HEK293 (cell line): ENCODE results near the gene EDEM2.

Source experiments
- GLI4 ChIP-seq: fragments of 450-650 bp; formaldehyde crosslinking; IDR thresholded peaks from 2 replicates; pipeline ENCODE4 v1.5.1; 2016; ENCODE audit warnings: missing biosample characterization, missing genetic modification characterization
- KLF1 ChIP-seq: fragments of 450-650 bp; formaldehyde crosslinking; IDR thresholded peaks from 2 replicates; pipeline ENCODE4 v1.5.1; 2016; ENCODE audit warnings: missing biosample characterization, missing genetic modification characterization
- MEIS1 ChIP-seq: sonication (generic); formaldehyde crosslinking; IDR thresholded peaks from 2 replicates; pipeline ENCODE4 v1.8.1; 2022; ENCODE audit warnings: missing genetic modification reagents, mild to moderate bottlenecking, borderline replicate concordance
- MYNN ChIP-seq: fragments of 450-650 bp; formaldehyde crosslinking; IDR thresholded peaks from 2 replicates; pipeline ENCODE4 v1.5.1; 2016; ENCODE audit warnings: missing biosample characterization, missing genetic modification characterization, borderline replicate concordance
- OVOL3 ChIP-seq: fragments of 450-650 bp; formaldehyde crosslinking; IDR thresholded peaks from 2 replicates; pipeline ENCODE4 v1.5.1; 2016; ENCODE audit warnings: missing biosample characterization, missing genetic modification characterization
- SCRT1 ChIP-seq: fragments of 450-650 bp; formaldehyde crosslinking; IDR thresholded peaks from 2 replicates; pipeline ENCODE4 v1.5.1; 2016; ENCODE audit warnings: missing biosample characterization, missing genetic modification characterization, borderline replicate concordance
- SP3 ChIP-seq: fragments of 450-650 bp; formaldehyde crosslinking; IDR thresholded peaks from 2 replicates; pipeline ENCODE4 v1.5.1; 2016; ENCODE audit warnings: missing biosample characterization, missing genetic modification characterization
- YY1 ChIP-seq: fragments of 450-650 bp; formaldehyde crosslinking; IDR thresholded peaks from 2 replicates; pipeline ENCODE4 v1.5.1; 2018; ENCODE audit warnings: missing biosample characterization, missing genetic modification characterization
- YY2 ChIP-seq: fragments of 450-650 bp; formaldehyde crosslinking; IDR thresholded peaks from 2 replicates; pipeline ENCODE4 v1.5.1; 2016; ENCODE audit warnings: missing biosample characterization, missing genetic modification characterization
- ZBTB48 ChIP-seq: fragments of 450-650 bp; formaldehyde crosslinking; IDR thresholded peaks from 2 replicates; pipeline ENCODE4 v1.5.1; 2016; ENCODE audit warnings: missing biosample characterization, missing genetic modification characterization
- ZBTB7A ChIP-seq: fragments of 450-650 bp; formaldehyde crosslinking; IDR thresholded peaks from 2 replicates; pipeline ENCODE4 v1.5.1; 2016; ENCODE audit warnings: low read depth, missing biosample characterization, missing genetic modification characterization
- ZIC2 ChIP-seq: fragments of 450-650 bp; formaldehyde crosslinking; IDR thresholded peaks from 2 replicates; pipeline ENCODE4 v1.5.1; 2016; ENCODE audit warnings: missing biosample characterization, missing genetic modification characterization
- ZNF10 ChIP-seq: fragments of 450-650 bp; formaldehyde crosslinking; IDR thresholded peaks from 2 replicates; pipeline ENCODE4 v1.5.1; 2017; ENCODE audit warnings: missing biosample characterization, missing genetic modification characterization
- ZNF157 ChIP-seq: fragments of 450-650 bp; formaldehyde crosslinking; IDR thresholded peaks from 2 replicates; pipeline ENCODE4 v1.5.1; 2016; ENCODE audit warnings: missing biosample characterization, missing genetic modification characterization
- ZNF2 ChIP-seq: fragments of 450-650 bp; formaldehyde crosslinking; IDR thresholded peaks from 2 replicates; pipeline ENCODE4 v1.5.1; 2016; ENCODE audit warnings: missing biosample characterization, missing genetic modification characterization
- ZNF221 ChIP-seq: fragments of 450-650 bp; formaldehyde crosslinking; IDR thresholded peaks from 2 replicates; pipeline ENCODE4 v1.5.1; 2017; ENCODE audit warnings: missing biosample characterization, missing genetic modification characterization, borderline replicate concordance
- ZNF341 ChIP-seq: fragments of 450-650 bp; formaldehyde crosslinking; IDR thresholded peaks from 2 replicates; pipeline ENCODE4; 2016; ENCODE audit warnings: low read depth, missing biosample characterization, missing genetic modification characterization
- ZNF391 ChIP-seq: fragments of 450-650 bp; formaldehyde crosslinking; IDR thresholded peaks from 2 replicates; pipeline ENCODE4 v1.5.1; 2016; ENCODE audit warnings: low read depth, missing biosample characterization, missing genetic modification characterization, borderline replicate concordance
- ZNF404 ChIP-seq: fragments of 450-650 bp; formaldehyde crosslinking; IDR thresholded peaks from 2 replicates; pipeline ENCODE4 v1.5.1; 2017; ENCODE audit warnings: missing biosample characterization, missing genetic modification characterization
- ZNF423 ChIP-seq: fragments of 450-650 bp; formaldehyde crosslinking; IDR thresholded peaks from 2 replicates; pipeline ENCODE4 v1.5.1; 2016; ENCODE audit warnings: missing biosample characterization, missing genetic modification characterization
- ZNF514 ChIP-seq: fragments of 450-650 bp; formaldehyde crosslinking; IDR thresholded peaks from 2 replicates; pipeline ENCODE4 v1.5.1; 2016; ENCODE audit warnings: missing biosample characterization, missing genetic modification characterization
- ZNF626 ChIP-seq: fragments of 450-650 bp; sonication (Bioruptor Pico); formaldehyde crosslinking; IDR thresholded peaks from 2 replicates; pipeline ENCODE4 v1.5.1; 2018; ENCODE audit warnings: missing biosample characterization, missing genetic modification characterization, inconsistent platforms
- ZNF830 ChIP-seq: fragments of 450-650 bp; IDR thresholded peaks from 2 replicates; pipeline ENCODE4 v1.5.0; 2018; ENCODE audit warnings: missing biosample characterization, missing genetic modification characterization, low read depth, mild to moderate bottlenecking, moderate library complexity
- ZNF843 ChIP-seq: fragments of 450-650 bp; formaldehyde crosslinking; IDR thresholded peaks from 2 replicates; pipeline ENCODE4 v1.5.1; 2016; ENCODE audit warnings: missing biosample characterization, missing genetic modification characterization
- TF ChIP-seq, protein P1 (sequence below): fragments of 450-650 bp; formaldehyde crosslinking; IDR thresholded peaks from 2 replicates; pipeline ENCODE4 v1.5.1; 2016; ENCODE audit warnings: missing biosample characterization, missing genetic modification characterization
- TF ChIP-seq, protein P2 (sequence below): IDR thresholded peaks from 2 replicates; pipeline ENCODE4 v1.6.1; 2011; ENCODE audit warnings: mild to moderate bottlenecking, low read depth, low read length, borderline replicate concordance
- TF ChIP-seq, protein P3 (sequence below): fragments of 450-650 bp; formaldehyde crosslinking; IDR thresholded peaks from 2 replicates; pipeline ENCODE4 v1.5.1; 2017; ENCODE audit warnings: missing biosample characterization, missing genetic modification characterization
- TF ChIP-seq, protein P4 (sequence below): fragments of 450-650 bp; formaldehyde crosslinking; IDR thresholded peaks from 2 replicates; pipeline ENCODE4 v1.5.1; 2016; ENCODE audit warnings: missing biosample characterization, missing genetic modification characterization
- TF ChIP-seq, protein P5 (sequence below): fragments of 450-650 bp; formaldehyde crosslinking; IDR thresholded peaks from 2 replicates; pipeline ENCODE4 v1.5.1; 2017; ENCODE audit warnings: missing biosample characterization, missing genetic modification characterization

The EDEM2 gene

DNA sequence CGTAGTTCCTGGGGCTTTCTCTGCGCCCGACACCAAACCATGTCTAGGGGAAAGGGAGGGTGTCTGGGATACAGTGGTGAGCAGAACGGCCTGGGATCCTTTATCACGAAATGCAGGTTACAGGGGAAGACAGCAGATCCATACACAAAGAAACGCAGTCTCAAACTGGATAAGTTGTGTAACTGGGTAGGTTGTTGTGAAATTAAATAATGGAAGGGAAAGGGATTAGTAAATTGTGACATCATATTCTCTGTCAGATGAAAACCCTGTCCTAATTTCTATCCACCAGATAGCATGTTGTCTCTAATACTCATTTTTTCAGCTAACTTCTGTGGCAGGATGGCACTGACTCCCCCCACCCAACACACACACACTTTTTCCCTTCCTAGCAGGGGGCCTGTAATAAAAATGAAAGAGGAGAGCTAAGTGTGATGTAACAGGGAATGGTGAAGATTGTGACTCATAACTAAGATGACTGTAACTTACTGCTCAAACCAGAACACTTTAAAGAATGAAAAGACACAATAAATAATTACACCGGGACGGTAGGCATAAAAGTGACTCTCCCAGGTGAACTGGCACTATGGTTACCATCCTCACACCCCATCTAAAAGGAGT lies 53.8 kb downstream of the EDEM2 start (continued):
- TF ChIP-seq, protein P1, sequence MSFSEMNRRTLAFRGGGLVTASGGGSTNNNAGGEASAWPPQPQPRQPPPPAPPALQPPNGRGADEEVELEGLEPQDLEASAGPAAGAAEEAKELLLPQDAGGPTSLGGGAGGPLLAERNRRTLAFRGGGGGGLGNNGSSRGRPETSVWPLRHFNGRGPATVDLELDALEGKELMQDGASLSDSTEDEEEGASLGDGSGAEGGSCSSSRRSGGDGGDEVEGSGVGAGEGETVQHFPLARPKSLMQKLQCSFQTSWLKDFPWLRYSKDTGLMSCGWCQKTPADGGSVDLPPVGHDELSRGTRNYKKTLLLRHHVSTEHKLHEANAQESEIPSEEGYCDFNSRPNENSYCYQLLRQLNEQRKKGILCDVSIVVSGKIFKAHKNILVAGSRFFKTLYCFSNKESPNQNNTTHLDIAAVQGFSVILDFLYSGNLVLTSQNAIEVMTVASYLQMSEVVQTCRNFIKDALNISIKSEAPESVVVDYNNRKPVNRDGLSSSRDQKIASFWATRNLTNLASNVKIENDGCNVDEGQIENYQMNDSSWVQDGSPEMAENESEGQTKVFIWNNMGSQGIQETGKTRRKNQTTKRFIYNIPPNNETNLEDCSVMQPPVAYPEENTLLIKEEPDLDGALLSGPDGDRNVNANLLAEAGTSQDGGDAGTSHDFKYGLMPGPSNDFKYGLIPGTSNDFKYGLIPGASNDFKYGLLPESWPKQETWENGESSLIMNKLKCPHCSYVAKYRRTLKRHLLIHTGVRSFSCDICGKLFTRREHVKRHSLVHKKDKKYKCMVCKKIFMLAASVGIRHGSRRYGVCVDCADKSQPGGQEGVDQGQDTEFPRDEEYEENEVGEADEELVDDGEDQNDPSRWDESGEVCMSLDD (tag by site-specific recombination) = 0 out of 2 replicates have a peak, but pooled peaks have one; percentile 48
- TF ChIP-seq ZNF221 (tag by site-specific recombination) = no peak
- TF ChIP-seq, protein P2, sequence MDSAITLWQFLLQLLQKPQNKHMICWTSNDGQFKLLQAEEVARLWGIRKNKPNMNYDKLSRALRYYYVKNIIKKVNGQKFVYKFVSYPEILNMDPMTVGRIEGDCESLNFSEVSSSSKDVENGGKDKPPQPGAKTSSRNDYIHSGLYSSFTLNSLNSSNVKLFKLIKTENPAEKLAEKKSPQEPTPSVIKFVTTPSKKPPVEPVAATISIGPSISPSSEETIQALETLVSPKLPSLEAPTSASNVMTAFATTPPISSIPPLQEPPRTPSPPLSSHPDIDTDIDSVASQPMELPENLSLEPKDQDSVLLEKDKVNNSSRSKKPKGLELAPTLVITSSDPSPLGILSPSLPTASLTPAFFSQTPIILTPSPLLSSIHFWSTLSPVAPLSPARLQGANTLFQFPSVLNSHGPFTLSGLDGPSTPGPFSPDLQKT = no peak
- no peak for TF ChIP-seq SP3 (tag by site-specific recombination)
- TF ChIP-seq ZNF341 (tag by site-specific recombination) = no peak
- TF ChIP-seq, protein P3, sequence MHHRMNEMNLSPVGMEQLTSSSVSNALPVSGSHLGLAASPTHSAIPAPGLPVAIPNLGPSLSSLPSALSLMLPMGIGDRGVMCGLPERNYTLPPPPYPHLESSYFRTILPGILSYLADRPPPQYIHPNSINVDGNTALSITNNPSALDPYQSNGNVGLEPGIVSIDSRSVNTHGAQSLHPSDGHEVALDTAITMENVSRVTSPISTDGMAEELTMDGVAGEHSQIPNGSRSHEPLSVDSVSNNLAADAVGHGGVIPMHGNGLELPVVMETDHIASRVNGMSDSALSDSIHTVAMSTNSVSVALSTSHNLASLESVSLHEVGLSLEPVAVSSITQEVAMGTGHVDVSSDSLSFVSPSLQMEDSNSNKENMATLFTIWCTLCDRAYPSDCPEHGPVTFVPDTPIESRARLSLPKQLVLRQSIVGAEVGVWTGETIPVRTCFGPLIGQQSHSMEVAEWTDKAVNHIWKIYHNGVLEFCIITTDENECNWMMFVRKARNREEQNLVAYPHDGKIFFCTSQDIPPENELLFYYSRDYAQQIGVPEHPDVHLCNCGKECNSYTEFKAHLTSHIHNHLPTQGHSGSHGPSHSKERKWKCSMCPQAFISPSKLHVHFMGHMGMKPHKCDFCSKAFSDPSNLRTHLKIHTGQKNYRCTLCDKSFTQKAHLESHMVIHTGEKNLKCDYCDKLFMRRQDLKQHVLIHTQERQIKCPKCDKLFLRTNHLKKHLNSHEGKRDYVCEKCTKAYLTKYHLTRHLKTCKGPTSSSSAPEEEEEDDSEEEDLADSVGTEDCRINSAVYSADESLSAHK = peak; percentile 43; the same call in 1 of the 2 replicates
- TF ChIP-seq ZNF2 = no peak
- no peak for TF ChIP-seq GLI4 (tag by site-specific recombination)
- no peak for TF ChIP-seq MYNN (tag by site-specific recombination)
- TF ChIP-seq ZNF10 (tag by site-specific recombination) = no peak
- TF ChIP-seq MEIS1 (CRISPR knock-in tag) = no peak
- no peak for TF ChIP-seq ZNF626
- TF ChIP-seq ZBTB7A (tag by site-specific recombination) = no peak
- TF ChIP-seq SCRT1 = no peak
- no peak for TF ChIP-seq ZNF157 (tag by site-specific recombination)
- TF ChIP-seq, protein P4, sequence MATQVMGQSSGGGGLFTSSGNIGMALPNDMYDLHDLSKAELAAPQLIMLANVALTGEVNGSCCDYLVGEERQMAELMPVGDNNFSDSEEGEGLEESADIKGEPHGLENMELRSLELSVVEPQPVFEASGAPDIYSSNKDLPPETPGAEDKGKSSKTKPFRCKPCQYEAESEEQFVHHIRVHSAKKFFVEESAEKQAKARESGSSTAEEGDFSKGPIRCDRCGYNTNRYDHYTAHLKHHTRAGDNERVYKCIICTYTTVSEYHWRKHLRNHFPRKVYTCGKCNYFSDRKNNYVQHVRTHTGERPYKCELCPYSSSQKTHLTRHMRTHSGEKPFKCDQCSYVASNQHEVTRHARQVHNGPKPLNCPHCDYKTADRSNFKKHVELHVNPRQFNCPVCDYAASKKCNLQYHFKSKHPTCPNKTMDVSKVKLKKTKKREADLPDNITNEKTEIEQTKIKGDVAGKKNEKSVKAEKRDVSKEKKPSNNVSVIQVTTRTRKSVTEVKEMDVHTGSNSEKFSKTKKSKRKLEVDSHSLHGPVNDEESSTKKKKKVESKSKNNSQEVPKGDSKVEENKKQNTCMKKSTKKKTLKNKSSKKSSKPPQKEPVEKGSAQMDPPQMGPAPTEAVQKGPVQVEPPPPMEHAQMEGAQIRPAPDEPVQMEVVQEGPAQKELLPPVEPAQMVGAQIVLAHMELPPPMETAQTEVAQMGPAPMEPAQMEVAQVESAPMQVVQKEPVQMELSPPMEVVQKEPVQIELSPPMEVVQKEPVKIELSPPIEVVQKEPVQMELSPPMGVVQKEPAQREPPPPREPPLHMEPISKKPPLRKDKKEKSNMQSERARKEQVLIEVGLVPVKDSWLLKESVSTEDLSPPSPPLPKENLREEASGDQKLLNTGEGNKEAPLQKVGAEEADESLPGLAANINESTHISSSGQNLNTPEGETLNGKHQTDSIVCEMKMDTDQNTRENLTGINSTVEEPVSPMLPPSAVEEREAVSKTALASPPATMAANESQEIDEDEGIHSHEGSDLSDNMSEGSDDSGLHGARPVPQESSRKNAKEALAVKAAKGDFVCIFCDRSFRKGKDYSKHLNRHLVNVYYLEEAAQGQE (tag by site-specific recombination) = no peak
- TF ChIP-seq ZNF391 (tag by site-specific recombination) = 0 out of 2 replicates have a peak, but pooled peaks have one; percentile 5
- TF ChIP-seq ZNF843 (tag by site-specific recombination) = no peak
- no peak for TF ChIP-seq YY1
- no peak for TF ChIP-seq ZNF514 (tag by site-specific recombination)
- no peak for TF ChIP-seq ZNF423 (tag by site-specific recombination)
- TF ChIP-seq KLF1 = no peak
- TF ChIP-seq ZIC2 (tag by site-specific recombination) = peak; percentile 38
- TF ChIP-seq YY2 (tag by site-specific recombination) = peak; percentile 23; the same call in 1 of the 2 replicates
- TF ChIP-seq, protein P5, sequence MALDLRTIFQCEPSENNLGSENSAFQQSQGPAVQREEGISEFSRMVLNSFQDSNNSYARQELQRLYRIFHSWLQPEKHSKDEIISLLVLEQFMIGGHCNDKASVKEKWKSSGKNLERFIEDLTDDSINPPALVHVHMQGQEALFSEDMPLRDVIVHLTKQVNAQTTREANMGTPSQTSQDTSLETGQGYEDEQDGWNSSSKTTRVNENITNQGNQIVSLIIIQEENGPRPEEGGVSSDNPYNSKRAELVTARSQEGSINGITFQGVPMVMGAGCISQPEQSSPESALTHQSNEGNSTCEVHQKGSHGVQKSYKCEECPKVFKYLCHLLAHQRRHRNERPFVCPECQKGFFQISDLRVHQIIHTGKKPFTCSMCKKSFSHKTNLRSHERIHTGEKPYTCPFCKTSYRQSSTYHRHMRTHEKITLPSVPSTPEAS (tag by site-specific recombination) = no peak; the same call in 1 of the 2 replicates
- TF ChIP-seq OVOL3 (tag by site-specific recombination) = no peak
- TF ChIP-seq ZNF404 (tag by site-specific recombination) = no peak
- no peak for TF ChIP-seq ZBTB48
- TF ChIP-seq ZNF830 (tag by site-specific recombination) = no peak
